Activated naive CD8-positive, alpha-beta T cell treated with anti-CD3 and anti-CD28 coated beads, Interleukin-2, amount 10 ng/mL, durations not matched to agents 7 days and 5 days (primary cell): ENCODE results near the gene CCSER1. TPM values are rescaled to one million over a fixed set of nuclear protein-coding genes. Genes with fewer than 3 reads are reported as not detected.

Source experiments
- ATAC-seq: fragments of 150-1000 bp; cut with Tn5 transposase; one replicate; pipeline ENCODE4 v1.10.0; 2021; ENCODE audit warnings: low read depth, moderate library complexity
- POLR2A ChIA-PET: fragments of 350-600 bp; sonication (Branson Sonifier 250); formaldehyde crosslinking; loops from one replicate; lab custom pipeline; 2021; ENCODE audit warnings: antibody characterized with exemption; lab: Charles Lee
- DNase-seq: peaks from one replicate; pipeline ENCODE4 v3.0.0; 2021
- H3K27ac Mint-ChIP-seq: one replicate; pipeline ENCODE4 v1.8.0; 2022; ENCODE audit warnings: mild to moderate bottlenecking, mixed read lengths
- H3K27me3 Mint-ChIP-seq: one replicate; pipeline ENCODE4 v1.8.0; 2022; ENCODE audit warnings: mild to moderate bottlenecking, moderate library complexity, mixed read lengths
- H3K36me3 Mint-ChIP-seq: one replicate; pipeline ENCODE4 v1.8.0; 2021; ENCODE audit warnings: mild to moderate bottlenecking, mixed read lengths
- H3K4me1 Mint-ChIP-seq: one replicate; pipeline ENCODE4 v1.8.0; 2021; ENCODE audit warnings: mixed read lengths
- H3K4me3 Mint-ChIP-seq: one replicate; pipeline ENCODE4 v1.8.0; 2022; ENCODE audit warnings: mild to moderate bottlenecking, moderate library complexity, mixed read lengths
- H3K9me3 Mint-ChIP-seq: one replicate; pipeline ENCODE4 v1.8.0; 2021; ENCODE audit warnings: mixed read lengths
- total RNA-seq, 2 experiments: library from RNA; stranded (reverse); gene quantifications; one replicate each; pipeline ENCODE4 v1.2.3, GENCODE V29; 2021

Gene CCSER1
- total RNA-seq, 2 experiments from 2014 or later, result 0.64 TPM; not detected in 1

- no peak for ATAC-seq
- no peaks in the 10 kb centered on the region for H3K36me3 Mint-ChIP-seq
- no peak overlapping the region for H3K27ac Mint-ChIP-seq
- no peak overlapping the region for H3K4me3 Mint-ChIP-seq
- DNase-seq, result no peak
- no peaks in the 10 kb centered on the region for H3K27me3 Mint-ChIP-seq
- H3K4me1 Mint-ChIP-seq, result no peaks in the 10 kb centered on the region
- no peaks in the 10 kb centered on the region for H3K9me3 Mint-ChIP-seq
- POLR2A ChIA-PET, result no interaction called here
Observed at GRCh38 chr4:90995996-90996395, 868.8 kb downstream of the CCSER1 start.

GRCh38 chr4:90996813-90997212, 869.6 kb downstream of the CCSER1 start:
- H3K27me3 Mint-ChIP-seq, result no peaks in the 10 kb centered on the region
- ATAC-seq (no peak), DNase-seq (no peak)
- POLR2A ChIA-PET, result no interaction called here
- H3K27ac Mint-ChIP-seq, result no peak overlapping the region
- H3K36me3 Mint-ChIP-seq, result no peaks in the 10 kb centered on the region
- no peaks in the 10 kb centered on the region for H3K4me1 Mint-ChIP-seq
- no peaks in the 10 kb centered on the region for H3K9me3 Mint-ChIP-seq
- no peak overlapping the region for H3K4me3 Mint-ChIP-seq

GRCh38 chr4:91015861-91016260, 888.7 kb downstream of the CCSER1 start:
- no peak for DNase-seq
- no peaks in the 10 kb centered on the region for H3K27me3 Mint-ChIP-seq
- H3K4me3 Mint-ChIP-seq, result no peak overlapping the region
- H3K27ac Mint-ChIP-seq, result no peak overlapping the region
- POLR2A ChIA-PET, result no interaction called here
- H3K36me3 Mint-ChIP-seq, result no peaks in the 10 kb centered on the region
- H3K9me3 Mint-ChIP-seq, result no peaks in the 10 kb centered on the region
- no peaks in the 10 kb centered on the region for H3K4me1 Mint-ChIP-seq
- ATAC-seq, result no peak

GRCh38 chr4:91019513-91019912, 892.3 kb downstream of the CCSER1 start:
- POLR2A ChIA-PET, result no interaction called here
- Mint-ChIP-seq H3K9me3 (no peaks in the 10 kb centered on the region), H3K27me3 (no peaks in the 10 kb centered on the region), H3K4me3 (no peak overlapping the region), H3K4me1 (no peaks in the 10 kb centered on the region), H3K27ac (no peak overlapping the region), H3K36me3 (no peaks in the 10 kb centered on the region)
- DNase-seq, result no peak
- ATAC-seq, result no peak

GRCh38 chr4:91025241-91026148, 898.3 kb downstream of the CCSER1 start:
- POLR2A ChIA-PET, result no interaction called here
- ATAC-seq (no peak), DNase-seq (no peak)
- Mint-ChIP-seq H3K4me1 (no peaks in the 10 kb centered on the region), H3K27ac (no peak overlapping the region), H3K9me3 (no peaks in the 10 kb centered on the region), H3K4me3 (no peak overlapping the region), H3K27me3 (no peaks in the 10 kb centered on the region), H3K36me3 (no peaks in the 10 kb centered on the region)

- Mint-ChIP-seq H3K27ac (no peak overlapping the region), H3K36me3 (no peaks in the 10 kb centered on the region), H3K9me3 (no peaks in the 10 kb centered on the region), H3K27me3 (no peaks in the 10 kb centered on the region), H3K4me3 (no peak overlapping the region), H3K4me1 (no peaks in the 10 kb centered on the region)
- POLR2A ChIA-PET, result no interaction called here
- ATAC-seq (no peak), DNase-seq (no peak)
Observed at GRCh38 chr4:91028228-91028627, 901.0 kb downstream of the CCSER1 start.

- ATAC-seq (no peak), DNase-seq (no peak)
- POLR2A ChIA-PET, result no interaction called here
- no peaks in the 10 kb centered on the region for H3K36me3 Mint-ChIP-seq
- H3K4me1 Mint-ChIP-seq, result no peaks in the 10 kb centered on the region
- no peak overlapping the region for H3K27ac Mint-ChIP-seq
- no peaks in the 10 kb centered on the region for H3K9me3 Mint-ChIP-seq
- H3K4me3 Mint-ChIP-seq, result no peak overlapping the region
- no peaks in the 10 kb centered on the region for H3K27me3 Mint-ChIP-seq
Observed at GRCh38 chr4:91031761-91032160, 904.6 kb downstream of the CCSER1 start.

GRCh38 chr4:91032725-91033445, 905.7 kb downstream of the CCSER1 start:
- H3K27me3 Mint-ChIP-seq, result no peaks in the 10 kb centered on the region
- H3K4me3 Mint-ChIP-seq, result no peak overlapping the region
- H3K4me1 Mint-ChIP-seq, result no peaks in the 10 kb centered on the region
- ATAC-seq, result no peak
- H3K27ac Mint-ChIP-seq, result no peak overlapping the region
- no peak for DNase-seq
- H3K9me3 Mint-ChIP-seq, result no peaks in the 10 kb centered on the region
- POLR2A ChIA-PET, result no interaction called here
- H3K36me3 Mint-ChIP-seq, result no peaks in the 10 kb centered on the region

- Mint-ChIP-seq H3K36me3 (no peaks in the 10 kb centered on the region), H3K27ac (no peak overlapping the region), H3K4me1 (no peaks in the 10 kb centered on the region), H3K9me3 (no peaks in the 10 kb centered on the region), H3K27me3 (no peaks in the 10 kb centered on the region), H3K4me3 (no peak overlapping the region)
- no peak for ATAC-seq
- DNase-seq, result no peak
- POLR2A ChIA-PET, result no interaction called here
Observed at GRCh38 chr4:91035276-91035675, 908.1 kb downstream of the CCSER1 start.

- POLR2A ChIA-PET, result no interaction called here
- ATAC-seq, result no peak
- DNase-seq, result no peak
- Mint-ChIP-seq H3K9me3 (no peaks in the 10 kb centered on the region), H3K27ac (no peak overlapping the region), H3K4me1 (no peaks in the 10 kb centered on the region), H3K4me3 (no peak overlapping the region), H3K36me3 (no peaks in the 10 kb centered on the region), H3K27me3 (no peaks in the 10 kb centered on the region)
Observed at GRCh38 chr4:91037951-91038350, 910.8 kb downstream of the CCSER1 start.

GRCh38 chr4:91057871-91058270, 930.7 kb downstream of the CCSER1 start:
- POLR2A ChIA-PET, result no interaction called here
- H3K27ac Mint-ChIP-seq, result no peak overlapping the region
- H3K36me3 Mint-ChIP-seq, result no peaks in the 10 kb centered on the region
- no peak overlapping the region for H3K4me3 Mint-ChIP-seq
- no peaks in the 10 kb centered on the region for H3K27me3 Mint-ChIP-seq
- DNase-seq (no peak), ATAC-seq (no peak)
- H3K4me1 Mint-ChIP-seq, result no peaks in the 10 kb centered on the region
- no peaks in the 10 kb centered on the region for H3K9me3 Mint-ChIP-seq

GRCh38 chr4:91058345-91058744, 931.2 kb downstream of the CCSER1 start:
- Mint-ChIP-seq H3K4me3 (no peak overlapping the region), H3K27ac (no peak overlapping the region), H3K27me3 (no peaks in the 10 kb centered on the region), H3K36me3 (no peaks in the 10 kb centered on the region), H3K9me3 (no peaks in the 10 kb centered on the region), H3K4me1 (no peaks in the 10 kb centered on the region)
- no peak for DNase-seq
- POLR2A ChIA-PET, result no interaction called here
- ATAC-seq, result no peak

GRCh38 chr4:91064157-91064853, 937.1 kb downstream of the CCSER1 start:
- no peak overlapping the region for H3K27ac Mint-ChIP-seq

More at GRCh38 chr4:91064157-91064853, 937.1 kb downstream of the CCSER1 start:
- no peaks in the 10 kb centered on the region for H3K36me3 Mint-ChIP-seq
- POLR2A ChIA-PET, result no interaction called here
- ATAC-seq (no peak), DNase-seq (no peak)
- H3K9me3 Mint-ChIP-seq, result no peaks in the 10 kb centered on the region
- no peaks in the 10 kb centered on the region for H3K27me3 Mint-ChIP-seq
- no peaks in the 10 kb centered on the region for H3K4me1 Mint-ChIP-seq
- no peak overlapping the region for H3K4me3 Mint-ChIP-seq
